ENCODE results near the gene PTGES2. TPM values are rescaled to one million over a fixed set of nuclear protein-coding genes. Genes with fewer than 3 reads are reported as not detected.
"Not testable (repeated sequence)": the region's sequence is repeated elsewhere in the genome, so short reads cannot be mapped to it uniquely, and the experiment has no call there.

The PTGES2 gene
- total and polyA plus RNA-seq, 2 donors: 39.3 to 51.6 TPM

DNA sequence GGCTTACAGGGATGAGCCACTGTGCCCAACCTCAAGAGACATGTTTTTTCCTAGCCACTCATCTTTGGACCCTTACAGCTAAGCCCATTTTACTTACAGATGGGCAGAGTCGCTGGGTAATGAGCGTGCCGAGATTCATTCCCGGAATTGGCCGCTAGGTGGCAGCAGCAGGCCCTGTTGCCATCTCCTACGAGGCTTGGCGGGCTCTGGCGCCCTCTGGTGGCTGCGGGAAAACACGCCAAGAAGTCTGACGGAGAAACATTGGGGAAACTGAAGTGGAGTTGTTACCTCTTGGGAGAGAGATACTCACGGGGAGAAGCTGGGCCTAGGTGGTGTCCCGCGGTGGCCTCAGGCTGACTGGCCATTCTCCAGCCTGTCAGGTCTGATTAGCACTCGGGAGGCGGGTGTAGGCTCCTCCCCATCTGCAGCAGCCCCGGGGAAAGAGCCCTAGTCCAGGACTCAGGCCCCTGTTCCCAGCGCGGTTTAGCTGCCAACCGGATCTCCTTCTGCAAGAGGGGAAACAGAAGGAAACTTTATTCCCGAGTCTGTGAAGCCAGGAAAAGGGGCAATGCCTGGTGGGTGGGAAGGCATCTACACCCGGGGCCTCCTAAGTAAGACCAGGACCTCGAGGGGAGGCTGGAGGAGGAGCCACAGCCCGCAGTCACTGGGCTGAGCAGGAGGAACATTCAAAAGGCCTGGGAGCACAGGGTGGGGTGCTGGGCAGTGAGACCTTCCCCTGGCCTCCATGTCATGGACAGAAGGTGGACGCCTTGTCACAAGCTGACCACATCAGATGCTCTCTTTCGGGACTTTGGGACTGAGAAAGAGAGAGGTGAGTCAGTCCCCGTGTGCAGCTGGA is 9.7 kb downstream of the PTGES2 start:
- Histone ChIP-seq H3K36me3 (ENCODE audit: control insufficient read depth in 2 of 2, insufficient read depth in 2 of 2, low read length in 1 of 2) (peaks cover 51 to 54% of the 10 kb centered on the region in 2 donors), H3K4me3 (ENCODE audit: low read length in 2 of 2) (no peak overlapping the region), H3K27me3 (ENCODE audit: control insufficient read depth in 2 of 2, insufficient read depth in 1 of 2, low read length in 1 of 2) (no peaks in the 10 kb centered on the region), H3K4me1 (ENCODE audit: control insufficient read depth in 2 of 2, insufficient read depth in 2 of 2, low read length in 2 of 2) (peaks cover 0 to 16% of the 10 kb centered on the region in 2 donors), H3K27ac (ENCODE audit: low read depth in 1 of 2, low read length in 1 of 2) (no peak overlapping the region), H3K9me3 (ENCODE audit: control insufficient read depth in 2 of 2, insufficient read depth in 1 of 2, low read length in 1 of 2) (peaks cover 0 to 11% of the 10 kb centered on the region in 2 donors)
- DNase-seq (ENCODE audit: low read depth in 6 of 9, low spot score in 9 of 9): peak; percentile 67 to 97 (median 92)
- WGBS: 25% methylated on average over 27 of the region's 27 CpGs

DNA sequence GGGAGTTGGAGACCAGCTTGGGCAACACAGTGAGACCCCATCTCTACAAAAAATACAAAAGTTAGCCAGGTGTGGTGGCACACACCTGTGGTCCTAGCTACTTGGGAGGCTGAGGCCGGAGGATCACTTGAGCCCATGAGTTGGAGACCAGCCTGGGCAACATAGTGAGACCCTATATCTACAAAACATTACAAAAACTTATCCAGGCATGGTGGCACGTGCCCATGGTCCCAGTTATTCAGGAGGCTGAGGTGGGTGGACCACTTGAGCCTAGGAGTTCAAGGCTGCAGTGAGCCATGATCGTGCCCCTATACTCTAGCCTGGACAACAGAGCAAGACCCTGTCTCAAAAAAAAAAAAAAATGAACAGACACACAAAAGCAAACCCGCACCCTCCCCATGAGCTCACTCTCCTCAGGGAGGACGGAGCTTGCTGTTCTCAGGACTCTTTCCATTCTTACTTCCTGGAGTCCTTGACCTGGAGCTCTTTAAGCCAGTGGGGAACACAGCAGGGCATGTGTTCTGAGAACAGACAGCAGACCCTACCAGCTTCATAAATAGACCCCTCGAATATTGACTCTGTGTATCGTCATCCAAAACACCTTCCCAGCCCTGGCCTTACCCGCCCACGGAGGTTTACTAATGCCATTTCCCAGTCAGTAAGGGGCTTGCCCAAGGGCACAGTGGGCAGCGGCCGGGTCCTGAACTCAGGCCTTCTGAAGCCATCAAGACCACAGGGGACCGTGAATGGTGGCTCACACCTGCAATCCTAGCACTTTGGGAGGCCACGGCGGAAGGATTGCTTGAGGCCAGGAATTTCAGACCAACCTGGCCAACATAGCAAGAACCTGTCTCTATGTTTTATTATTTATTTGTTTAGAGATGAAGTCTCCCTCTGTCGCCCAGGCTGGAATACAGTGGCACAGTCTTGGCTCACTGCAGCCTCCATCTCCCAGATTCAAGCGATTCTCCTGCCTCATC is 11.1 kb downstream of the PTGES2 start:
- Histone ChIP-seq H3K9me3 (ENCODE audit: control insufficient read depth in 2 of 2, insufficient read depth in 1 of 2, low read length in 1 of 2) (peaks cover 0 to 11% of the 10 kb centered on the region in 2 donors), H3K4me1 (ENCODE audit: control insufficient read depth in 2 of 2, insufficient read depth in 2 of 2, low read length in 2 of 2) (peaks cover 0 to 16% of the 10 kb centered on the region in 2 donors), H3K4me3 (ENCODE audit: low read length in 2 of 2) (no peak overlapping the region), H3K27ac (ENCODE audit: low read depth in 1 of 2, low read length in 1 of 2) (no peak overlapping the region), H3K27me3 (ENCODE audit: control insufficient read depth in 2 of 2, insufficient read depth in 1 of 2, low read length in 1 of 2) (no peaks in the 10 kb centered on the region), H3K36me3 (ENCODE audit: control insufficient read depth in 2 of 2, insufficient read depth in 2 of 2, low read length in 1 of 2) (peaks cover 37 to 45% of the 10 kb centered on the region in 2 donors)
- WGBS: 94% methylated on average over 16 of the region's 16 CpGs
- no peak for DNase-seq (ENCODE audit: low read depth in 6 of 9, low spot score in 9 of 9)

DNA sequence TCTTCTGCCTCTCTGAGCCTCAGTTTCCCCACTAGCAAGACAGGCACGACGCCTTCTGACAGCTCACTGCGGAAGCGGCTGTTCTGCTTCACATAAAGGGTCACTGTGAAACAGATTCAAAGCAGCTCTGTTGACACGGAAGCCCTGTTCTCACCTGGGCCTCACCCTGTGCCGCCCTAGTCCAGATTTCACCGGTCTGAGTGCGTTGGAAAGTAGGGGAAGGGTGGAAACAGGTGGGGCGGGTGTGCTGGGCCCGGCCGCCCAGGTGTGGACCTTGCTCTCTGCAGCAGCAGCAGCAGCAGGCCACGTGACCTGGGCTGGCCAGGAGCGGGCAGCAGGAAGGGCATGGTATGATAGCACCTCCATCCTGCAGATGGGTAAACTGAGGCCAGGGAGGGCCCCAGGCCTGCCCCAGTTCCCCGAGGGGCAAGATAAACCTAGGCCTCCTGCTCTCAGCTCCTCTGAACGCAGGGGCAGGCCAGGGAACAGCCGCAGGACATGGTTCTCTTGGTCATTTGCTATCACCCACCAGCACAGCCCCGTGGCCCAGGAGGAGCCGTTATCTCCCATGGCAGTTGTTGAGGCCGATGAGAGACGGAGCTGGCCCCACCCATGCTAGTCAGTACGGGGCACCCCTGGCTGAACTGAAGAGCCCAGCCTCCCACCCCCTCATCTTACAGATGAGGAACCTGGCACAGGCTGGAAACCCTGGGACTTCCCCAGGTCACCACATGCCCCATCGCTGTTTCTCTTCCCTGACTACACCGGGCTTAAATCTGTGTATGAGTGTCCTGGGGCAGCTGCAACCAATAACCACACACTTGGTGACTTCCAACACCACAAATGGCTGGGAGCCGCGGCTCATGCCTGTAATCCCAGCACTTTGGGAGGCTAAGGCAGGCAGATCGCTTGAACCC is 12.1 kb downstream of the PTGES2 start:
- H3K4me3 ChIP-seq (ENCODE audit: low read length in 2 of 2): no peak overlapping the region
- WGBS: 95% methylated on average over 26 of the region's 26 CpGs
- H3K4me1 ChIP-seq (ENCODE audit: control insufficient read depth in 2 of 2, insufficient read depth in 2 of 2, low read length in 2 of 2): peaks cover 0 to 22% of the 10 kb centered on the region in 2 donors
- no peaks in the 10 kb centered on the region for H3K27me3 ChIP-seq (ENCODE audit: control insufficient read depth in 2 of 2, insufficient read depth in 1 of 2, low read length in 1 of 2)
- H3K36me3 ChIP-seq (ENCODE audit: control insufficient read depth in 2 of 2, insufficient read depth in 2 of 2, low read length in 1 of 2): peaks cover 28 to 42% of the 10 kb centered on the region in 2 donors
- peaks cover 0 to 11% of the 10 kb centered on the region in 2 donors for H3K9me3 ChIP-seq (ENCODE audit: control insufficient read depth in 2 of 2, insufficient read depth in 1 of 2, low read length in 1 of 2)
- H3K27ac ChIP-seq (ENCODE audit: low read depth in 1 of 2, low read length in 1 of 2): no peak overlapping the region
- no peak for DNase-seq (ENCODE audit: low read depth in 6 of 9, low spot score in 9 of 9)

DNA sequence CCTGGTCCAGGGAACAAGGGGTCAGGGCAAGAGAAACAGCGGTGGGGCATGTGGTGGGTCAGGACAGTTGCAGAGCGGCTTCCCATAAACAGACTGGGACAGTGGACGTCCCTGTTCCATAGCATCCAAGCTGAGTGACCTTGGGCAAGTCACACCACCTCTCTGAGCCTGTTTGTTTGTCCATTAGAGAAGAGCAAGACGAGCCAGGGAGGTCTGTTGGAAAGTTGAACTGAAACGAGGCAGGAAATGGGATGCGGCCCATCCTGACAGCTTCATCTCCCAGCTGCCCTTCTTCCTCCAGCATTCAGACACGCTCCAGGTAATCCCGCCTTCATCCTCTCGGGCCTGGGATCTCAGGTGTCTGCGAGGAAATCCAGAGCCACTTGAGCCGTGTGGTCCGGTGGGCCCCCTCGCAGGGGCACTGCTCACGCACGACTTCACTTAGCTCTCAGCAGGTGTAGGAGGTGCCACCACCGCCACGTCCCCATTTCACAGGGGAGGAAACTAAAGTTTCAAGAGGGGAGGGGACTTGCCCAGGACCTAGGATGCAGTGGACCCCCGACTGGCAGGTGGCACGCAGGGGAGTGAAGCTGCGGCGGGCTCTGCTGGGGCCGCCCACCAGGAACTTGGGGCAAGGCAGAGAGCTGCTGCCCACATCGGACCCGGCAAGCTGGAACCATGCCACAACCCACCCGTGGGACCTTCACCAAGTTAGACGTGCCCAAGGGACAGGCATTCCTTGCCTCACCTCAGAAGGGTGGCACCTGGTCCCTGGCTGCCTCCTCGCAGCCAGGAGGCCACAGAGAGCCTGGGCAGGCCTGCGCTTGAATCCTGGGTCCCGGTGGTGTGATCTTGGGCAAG is 13.0 kb downstream of the PTGES2 start:
- Histone ChIP-seq H3K4me3 (ENCODE audit: low read length in 2 of 2) (no peak overlapping the region), H3K9me3 (ENCODE audit: control insufficient read depth in 2 of 2, insufficient read depth in 1 of 2, low read length in 1 of 2) (peaks cover 0 to 11% of the 10 kb centered on the region in 2 donors), H3K4me1 (ENCODE audit: control insufficient read depth in 2 of 2, insufficient read depth in 2 of 2, low read length in 2 of 2) (peaks cover 0 to 22% of the 10 kb centered on the region in 2 donors), H3K27ac (ENCODE audit: low read depth in 1 of 2, low read length in 1 of 2) (no peak overlapping the region), H3K27me3 (ENCODE audit: control insufficient read depth in 2 of 2, insufficient read depth in 1 of 2, low read length in 1 of 2) (no peaks in the 10 kb centered on the region), H3K36me3 (ENCODE audit: control insufficient read depth in 2 of 2, insufficient read depth in 2 of 2, low read length in 1 of 2) (peaks cover 26 to 41% of the 10 kb centered on the region in 2 donors)
- DNase-seq (ENCODE audit: low read depth in 6 of 9, low spot score in 9 of 9): no peak
- WGBS: 95% methylated on average over 29 of the region's 29 CpGs

DNA sequence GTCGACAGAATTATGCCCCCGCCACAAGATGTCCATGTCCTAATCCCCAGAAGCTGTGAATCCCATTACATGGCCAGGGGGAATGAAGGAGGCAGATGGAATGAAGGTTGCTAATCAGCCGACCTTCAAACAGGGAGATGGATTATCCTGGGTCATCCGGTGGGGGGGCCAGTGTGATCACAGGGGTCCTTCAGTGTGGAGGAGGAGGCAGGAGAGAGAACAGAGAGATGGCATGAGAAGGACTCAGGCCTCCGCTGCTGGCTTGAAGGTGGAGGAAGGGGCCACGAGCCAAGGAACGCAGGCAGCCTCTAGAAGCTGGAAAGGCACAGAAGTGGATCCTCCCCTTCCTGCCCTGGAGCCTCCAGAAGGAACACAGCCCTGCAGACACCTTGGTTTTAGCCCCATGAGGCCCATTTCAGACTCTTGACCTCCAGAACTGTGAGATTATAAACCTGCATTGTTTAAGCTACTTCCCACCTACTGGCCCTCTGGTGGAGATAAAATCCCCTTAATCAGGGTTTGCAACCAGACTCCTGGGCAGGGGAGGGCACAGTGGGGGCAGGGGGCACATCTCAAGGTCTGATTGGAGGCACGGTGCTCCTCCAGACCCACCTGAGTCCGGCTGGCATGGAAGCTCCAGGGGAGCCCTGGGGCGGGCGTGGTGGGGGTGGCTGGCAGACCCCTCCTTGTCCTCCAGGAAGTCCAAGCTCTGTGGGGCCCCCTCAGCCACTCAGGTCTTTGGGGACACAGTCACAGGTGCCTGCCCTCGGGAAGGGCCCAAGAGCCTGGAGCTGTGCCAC is 13.8 kb downstream of the PTGES2 start:
- Histone ChIP-seq H3K27me3 (ENCODE audit: control insufficient read depth in 2 of 2, insufficient read depth in 1 of 2, low read length in 1 of 2) (no peaks in the 10 kb centered on the region), H3K27ac (ENCODE audit: low read depth in 1 of 2, low read length in 1 of 2) (no peak overlapping the region), H3K4me3 (ENCODE audit: low read length in 2 of 2) (no peak overlapping the region), H3K36me3 (ENCODE audit: control insufficient read depth in 2 of 2, insufficient read depth in 2 of 2, low read length in 1 of 2) (peaks cover 26 to 49% of the 10 kb centered on the region in 2 donors), H3K4me1 (ENCODE audit: control insufficient read depth in 2 of 2, insufficient read depth in 2 of 2, low read length in 2 of 2) (peaks cover 0 to 22% of the 10 kb centered on the region in 2 donors), H3K9me3 (ENCODE audit: control insufficient read depth in 2 of 2, insufficient read depth in 1 of 2, low read length in 1 of 2) (peaks cover 0 to 11% of the 10 kb centered on the region in 2 donors)
- WGBS: 98% methylated on average over 12 of the region's 12 CpGs
- DNase-seq (ENCODE audit: low read depth in 6 of 9, low spot score in 9 of 9): no peak

DNA sequence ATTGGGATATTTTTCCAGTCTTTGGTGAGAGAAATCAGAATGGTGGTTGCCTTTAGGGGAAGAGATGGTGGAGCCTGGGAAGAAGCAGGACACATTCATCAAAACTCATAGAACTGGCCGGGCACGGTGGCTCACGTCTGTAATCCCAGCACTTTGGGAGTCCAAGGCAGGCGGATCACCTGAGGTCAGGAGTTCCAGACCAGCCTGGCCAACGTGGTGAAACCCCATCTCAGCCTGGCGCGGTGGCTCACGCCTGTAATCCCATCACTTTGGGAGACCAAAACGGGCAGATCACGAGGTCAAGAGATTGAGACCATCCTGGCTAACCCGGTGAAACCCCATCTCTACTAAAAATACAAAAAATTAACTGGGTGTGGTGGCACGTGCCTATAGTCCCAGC is 15.8 kb downstream of the PTGES2 start:
- not testable (repeated sequence) for H3K27me3 ChIP-seq (ENCODE audit: control insufficient read depth in 2 of 2, insufficient read depth in 1 of 2, low read length in 1 of 2); H3K9me3 ChIP-seq (ENCODE audit: control insufficient read depth in 2 of 2, insufficient read depth in 1 of 2, low read length in 1 of 2); H3K27ac ChIP-seq (ENCODE audit: low read depth in 1 of 2, low read length in 1 of 2); H3K4me3 ChIP-seq (ENCODE audit: low read length in 2 of 2); DNase-seq (ENCODE audit: low read depth in 6 of 9, low spot score in 9 of 9)
- 92% methylated on average over 12 of the region's 12 CpGs for WGBS
- Histone ChIP-seq H3K4me1 (ENCODE audit: control insufficient read depth in 2 of 2, insufficient read depth in 2 of 2, low read length in 2 of 2) (peaks cover under 1 to 20% of the 10 kb centered on the region in 2 donors), H3K36me3 (ENCODE audit: control insufficient read depth in 2 of 2, insufficient read depth in 2 of 2, low read length in 1 of 2) (peaks cover 45 to 69% of the 10 kb centered on the region in 2 donors)

DNA sequence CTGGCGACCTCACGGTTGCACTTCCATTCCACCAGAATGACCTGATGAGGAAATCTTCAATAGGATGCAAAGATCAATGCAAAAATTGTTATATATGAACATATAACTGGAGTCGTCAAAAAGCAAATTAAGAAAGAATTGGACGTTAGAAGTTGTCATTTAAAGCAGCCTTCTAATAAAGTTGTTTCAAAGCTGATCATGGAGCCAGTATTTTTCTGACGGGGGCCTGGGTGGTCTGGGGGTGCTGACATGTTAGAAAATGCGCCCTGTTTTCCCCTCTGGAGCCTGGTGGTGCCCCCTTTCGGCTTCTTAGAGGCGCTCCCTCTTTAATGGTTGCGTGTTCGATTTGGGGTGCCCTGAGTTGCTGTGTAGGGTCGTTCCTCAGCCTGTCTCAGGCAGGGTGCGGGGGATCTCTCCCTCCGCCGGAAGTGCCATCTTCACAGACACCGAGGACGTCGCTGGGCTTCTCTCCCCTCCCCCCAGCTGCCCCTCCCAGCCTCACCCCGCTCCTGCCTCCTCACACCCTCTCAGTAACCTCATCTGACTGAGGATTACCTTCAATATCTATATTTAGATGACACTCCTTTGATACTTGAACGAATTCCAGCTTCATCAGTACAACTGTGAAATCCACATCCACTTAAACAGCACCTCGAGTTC is 18.3 kb downstream of the PTGES2 start:
- no peak overlapping the region for H3K4me3 ChIP-seq (ENCODE audit: low read length in 2 of 2)
- H3K36me3 ChIP-seq (ENCODE audit: control insufficient read depth in 2 of 2, insufficient read depth in 2 of 2, low read length in 1 of 2): peaks cover 50 to 69% of the 10 kb centered on the region in 2 donors
- no peaks in the 10 kb centered on the region for H3K27me3 ChIP-seq (ENCODE audit: control insufficient read depth in 2 of 2, insufficient read depth in 1 of 2, low read length in 1 of 2)
- WGBS: 90% methylated on average over 20 of the region's 20 CpGs
- H3K9me3 ChIP-seq (ENCODE audit: control insufficient read depth in 2 of 2, insufficient read depth in 1 of 2, low read length in 1 of 2): peaks cover 0 to 7% of the 10 kb centered on the region in 2 donors
- H3K4me1 ChIP-seq (ENCODE audit: control insufficient read depth in 2 of 2, insufficient read depth in 2 of 2, low read length in 2 of 2): peaks cover 15 to 39% of the 10 kb centered on the region in 2 donors
- DNase-seq (ENCODE audit: low read depth in 6 of 9, low spot score in 9 of 9): no peak
- peak overlapping the region in 1 of 2 donors; percentile 12 for H3K27ac ChIP-seq (ENCODE audit: low read depth in 1 of 2, low read length in 1 of 2)

Measured in thymus (tissue), 11 donors.